Liver (tissue), 3 donors: ENCODE data around the gene UMAD1.

ENCODE experiments used
- CTCF ChIP-seq: fragments of 150-350 bp; IDR thresholded peaks from 2 replicates; pipeline ENCODE4 v1.5.1; 2017; ENCODE audit warnings: improper control_type of control experiment, low read depth, low read length; ENCODE audit not compliant: missing input control
- EGR1 ChIP-seq, 2 donors: IDR thresholded peaks; 2 replicates each; pipeline ENCODE4 v1.6.1; 2016 to 2018; ENCODE audit warnings: antibody characterized with exemption in 2 of 2, low read depth in 2 of 2
- FOXA1 ChIP-seq: IDR thresholded peaks from 2 replicates; pipeline ENCODE4 v1.6.1; 2016; ENCODE audit warnings: antibody characterized with exemption
- GABPA ChIP-seq, 2 donors: IDR thresholded peaks in 1 of 2; conservative IDR thresholded peaks in 1 of 2; 2 replicates each; pipeline ENCODE4 v1.6.1; 2016; ENCODE audit warnings: antibody characterized with exemption in 2 of 2, mild to moderate bottlenecking in 1 of 2, moderate library complexity in 1 of 2
- NR2F2 ChIP-seq: IDR thresholded peaks from 2 replicates; pipeline ENCODE4 v1.6.1; 2016; ENCODE audit warnings: antibody characterized with exemption
- REST ChIP-seq: IDR thresholded peaks from 2 replicates; pipeline ENCODE4 v1.6.1; 2016; ENCODE audit warnings: antibody characterized with exemption, mild to moderate bottlenecking
- TAF1 ChIP-seq: conservative IDR thresholded peaks from 2 replicates; pipeline ENCODE4 v1.6.1; 2016; ENCODE audit warnings: antibody characterized with exemption, mild to moderate bottlenecking
- YY1 ChIP-seq: IDR thresholded peaks from 2 replicates; pipeline ENCODE4 v1.6.1; 2016; ENCODE audit warnings: antibody characterized with exemption, mild to moderate bottlenecking
- ZBTB33 ChIP-seq: IDR thresholded peaks from 2 replicates; pipeline ENCODE4 v1.6.1; 2016; ENCODE audit warnings: antibody characterized with exemption
- donor health status: healthy.
- donor health status: healthy.

- no peak for TF ChIP-seq CTCF
- no peak for TF ChIP-seq TAF1
- no peak for TF ChIP-seq NR2F2
- TF ChIP-seq EGR1 (IDR thresholded peaks at IDR 0.05; ENCODE audit: low read depth in 2 of 2) = no peak
- TF ChIP-seq REST = no peak
- no peak for TF ChIP-seq FOXA1
- no peak for TF ChIP-seq YY1
- TF ChIP-seq ZBTB33 = no peak
- TF ChIP-seq GABPA (IDR thresholded peaks at IDR 0.05 in 1 of 2, conservative IDR thresholded peaks at IDR 0.05 in 1 of 2) = no peak
These were observed 227.5 kb downstream of the UMAD1 start for GRCh38 chr7:7867846-7868571.
